RCC 7860 (cell line): ENCODE data around the gene PRR22.

ENCODE experiments used
- DNase-seq: peaks from one replicate; pipeline ENCODE4 v3.0.0-alpha.2; 2015; ENCODE audit warnings: low spot score
- FAIRE-seq: peaks from 2 replicates; lab custom pipeline; 2012; peaks lifted over from hg19 to GRCh38; lab: Jason Lieb, UNC

Gene PRR22

DNA sequence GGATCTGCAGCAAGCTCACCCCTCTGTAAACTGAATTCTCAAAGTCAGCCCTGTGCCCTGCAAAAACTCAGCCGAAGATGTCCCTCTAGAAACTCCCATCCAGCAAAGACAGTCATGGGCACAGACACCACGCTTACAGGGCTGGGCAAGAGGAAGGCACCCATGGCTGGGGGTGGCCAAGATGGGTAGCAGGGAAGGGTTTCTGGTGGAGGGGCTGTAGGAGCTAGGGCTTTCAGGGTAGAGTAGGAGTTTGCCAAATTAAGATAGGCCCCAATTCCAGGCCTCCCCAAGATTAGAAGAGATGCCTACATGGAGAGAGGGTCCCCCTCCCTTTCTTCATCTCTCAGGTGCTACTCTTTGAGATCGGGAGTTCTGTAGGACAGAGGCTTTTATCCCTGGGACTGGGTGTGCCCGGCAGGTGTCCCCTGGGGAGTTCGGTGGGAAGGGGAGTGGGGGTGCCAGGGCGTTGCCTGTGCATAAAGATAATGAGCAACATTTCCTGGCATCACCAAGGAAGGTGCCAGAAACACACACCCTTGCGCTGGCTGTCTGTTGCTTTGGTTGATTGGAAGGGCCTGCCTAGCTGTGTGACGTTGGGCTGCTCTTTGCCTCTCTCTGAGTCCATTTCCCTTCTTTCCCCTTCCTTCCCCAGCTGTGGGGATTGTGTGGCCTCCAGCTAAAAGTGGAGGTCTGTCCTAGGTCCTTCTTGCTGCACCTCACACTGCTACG, 29.7 kb upstream of the PRR22 start:
- DNase-seq (no peak), FAIRE-seq (no peak)

DNA sequence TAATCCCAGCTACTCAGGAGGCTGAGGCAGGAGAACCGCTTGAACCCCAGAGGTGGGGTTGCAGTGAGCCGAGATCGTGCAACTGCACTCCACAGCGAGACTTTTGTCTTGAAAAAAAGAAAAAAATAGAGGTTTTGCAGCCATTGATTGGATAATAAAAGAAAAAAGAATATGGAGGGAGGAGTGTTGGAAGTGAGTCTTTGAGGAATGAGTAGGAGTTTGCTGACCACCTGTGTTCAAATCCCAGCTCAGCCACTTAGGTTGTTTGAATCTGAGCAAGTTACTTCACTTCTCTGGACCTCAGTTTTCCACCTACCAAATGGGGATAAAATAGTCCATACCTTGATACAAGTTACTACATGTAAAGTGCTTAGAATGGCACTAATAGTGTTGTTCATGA, 26.6 kb upstream of the PRR22 start:
- FAIRE-seq, result no peak

DNA sequence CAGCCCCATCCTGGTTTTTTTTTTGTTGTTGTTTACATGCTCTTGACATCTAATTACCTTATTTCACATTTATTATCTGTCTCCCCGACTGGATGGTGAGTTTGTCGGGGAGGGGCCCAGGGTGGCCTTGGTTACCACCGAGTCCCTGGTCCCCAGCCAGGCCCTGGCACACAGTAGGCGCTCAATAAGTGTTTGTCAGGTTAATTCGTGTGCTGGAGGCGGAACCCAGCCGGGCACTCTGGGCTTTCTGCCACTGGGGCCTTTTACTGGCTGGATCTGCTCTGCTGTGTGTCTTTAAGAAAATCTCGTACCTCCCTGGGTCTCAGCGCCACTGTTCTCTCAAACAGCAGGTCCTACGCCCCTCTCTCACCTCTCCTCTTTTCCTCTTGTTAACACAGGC, 24.9 kb upstream of the PRR22 start:
- FAIRE-seq (no peak), DNase-seq (no peak)

More for the DNA sequence above, 26.6 kb upstream of the PRR22 start:
- no peak for DNase-seq

DNA sequence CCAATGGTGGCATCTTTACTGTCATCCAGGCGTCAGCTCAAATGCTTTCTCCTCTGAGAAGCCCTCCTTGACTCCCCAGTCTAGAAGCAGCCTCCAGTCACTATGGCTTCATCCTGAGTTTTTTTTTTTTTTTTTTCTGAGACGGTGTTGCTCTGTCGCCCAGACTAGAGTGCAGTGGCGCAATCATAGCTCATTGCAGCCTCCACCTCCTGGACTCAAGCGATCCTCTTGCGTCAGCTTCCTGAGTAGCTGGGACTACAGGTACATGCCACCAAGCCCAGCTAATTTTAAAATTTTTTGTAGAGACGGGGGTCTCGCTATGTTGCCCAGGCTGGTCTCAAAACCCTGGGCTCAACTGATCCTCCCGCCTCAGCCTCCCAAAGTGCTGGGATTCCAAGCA, 24.5 kb upstream of the PRR22 start:
- no peak for DNase-seq
- FAIRE-seq, result no peak

DNA sequence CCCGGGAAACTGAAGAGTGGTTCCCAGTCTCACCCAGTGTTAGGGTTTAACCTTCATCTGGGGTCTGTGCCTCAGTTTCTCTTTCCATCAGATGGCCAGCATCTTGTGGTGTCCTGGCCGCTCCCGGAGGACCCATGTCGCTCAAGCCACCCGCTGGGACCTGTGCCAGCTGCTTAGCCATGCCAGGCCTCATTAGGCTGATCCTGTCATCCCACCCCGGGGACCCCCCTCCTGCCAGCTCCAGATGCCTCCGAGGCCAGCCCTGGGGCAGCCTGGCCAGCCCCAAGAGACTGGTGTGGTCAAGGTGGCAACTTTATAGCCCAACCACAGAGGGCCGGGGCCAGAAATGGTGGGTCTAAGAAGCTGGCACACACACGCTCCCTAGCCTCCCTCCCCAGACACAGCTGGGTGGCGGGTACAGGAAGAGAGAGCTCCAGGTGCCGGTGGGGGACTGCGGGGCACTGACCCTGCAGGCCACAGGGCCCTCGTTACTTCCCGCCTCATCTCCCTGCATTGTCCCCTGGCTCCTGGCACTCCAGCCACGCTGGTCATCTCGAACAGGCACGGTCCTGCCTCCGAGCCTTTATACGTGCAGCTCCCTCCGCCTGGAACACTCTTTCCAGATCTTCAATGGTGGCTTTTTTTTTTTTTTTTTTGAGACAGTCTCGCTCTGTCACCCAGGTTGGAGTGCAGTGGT, 23.7 kb upstream of the PRR22 start:
- DNase-seq, result no peak
- FAIRE-seq, result no peak

DNA sequence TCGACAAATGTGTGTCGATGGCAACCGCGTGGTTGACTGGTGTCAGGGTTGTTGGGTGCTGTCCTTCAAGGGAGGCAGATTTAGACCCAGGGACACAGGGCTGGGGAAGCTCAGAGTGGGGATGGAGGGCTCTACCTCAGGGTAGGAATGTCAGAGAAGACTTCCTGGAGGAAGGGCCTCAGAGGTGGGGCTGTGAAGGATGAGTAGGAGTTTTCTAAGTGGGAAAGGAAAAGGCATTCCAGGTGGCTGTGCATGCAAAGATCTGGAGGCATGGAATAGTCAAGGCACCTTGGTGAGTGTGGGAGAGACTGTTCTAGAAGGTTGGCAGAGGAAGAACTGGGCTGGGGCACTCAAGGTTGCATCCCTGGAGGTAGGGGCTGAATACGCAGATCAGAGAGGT, 22.4 kb upstream of the PRR22 start:
- no peak for FAIRE-seq
- DNase-seq, result no peak

DNA sequence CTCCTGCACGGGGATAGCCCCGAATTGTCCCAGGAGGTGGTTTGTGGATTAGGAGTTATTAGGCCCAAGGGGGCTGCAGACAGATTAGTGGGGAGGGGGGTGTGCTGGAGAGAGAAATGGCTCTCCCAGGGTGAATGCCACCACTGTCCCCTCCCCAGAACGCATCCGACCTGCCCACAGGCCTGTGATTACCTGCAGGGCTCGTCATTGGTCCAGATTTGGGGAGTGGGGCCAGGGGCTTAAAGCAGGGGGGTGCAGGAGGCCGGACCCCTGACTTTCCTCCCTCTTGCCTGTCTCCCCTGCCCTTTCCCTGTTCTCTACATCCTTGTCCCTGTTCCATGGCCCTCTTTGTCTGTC, 21.6 kb upstream of the PRR22 start:
- no peak for FAIRE-seq
- DNase-seq, result no peak

DNA sequence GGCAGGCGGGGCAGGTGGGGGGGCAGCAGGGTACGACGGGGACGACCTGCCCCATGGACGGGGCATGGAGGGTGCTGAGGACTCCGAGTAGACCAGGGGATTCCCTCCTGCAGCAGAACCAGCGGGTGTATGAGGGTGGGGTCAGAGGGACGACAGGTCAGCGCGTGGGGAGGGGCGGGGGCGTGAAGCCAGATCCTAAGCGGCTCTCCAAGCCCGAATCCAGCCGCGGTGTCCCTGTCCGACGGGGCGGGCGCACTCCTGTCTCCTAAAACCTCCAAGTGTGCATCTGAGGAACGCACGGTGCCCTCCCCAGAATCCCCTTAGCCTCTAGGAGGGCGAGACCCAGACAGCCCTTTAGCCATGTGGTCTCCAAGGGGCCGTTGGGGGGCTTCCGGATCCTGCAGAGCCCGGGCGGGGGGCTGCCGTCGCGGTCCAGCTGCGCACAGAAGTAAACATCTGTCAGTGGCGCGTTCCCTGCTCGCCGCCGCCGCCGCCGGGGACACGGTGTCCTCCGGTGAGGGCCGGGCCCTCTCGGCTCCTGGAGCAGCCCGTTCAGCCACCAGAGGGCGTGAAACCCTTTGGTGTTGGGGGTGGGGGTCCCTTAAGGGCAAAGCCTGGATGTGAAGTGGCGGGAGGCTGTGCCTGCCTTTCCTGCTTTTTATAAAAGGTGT, 21.1 kb upstream of the PRR22 start:
- FAIRE-seq (no peak), DNase-seq (no peak)

DNA sequence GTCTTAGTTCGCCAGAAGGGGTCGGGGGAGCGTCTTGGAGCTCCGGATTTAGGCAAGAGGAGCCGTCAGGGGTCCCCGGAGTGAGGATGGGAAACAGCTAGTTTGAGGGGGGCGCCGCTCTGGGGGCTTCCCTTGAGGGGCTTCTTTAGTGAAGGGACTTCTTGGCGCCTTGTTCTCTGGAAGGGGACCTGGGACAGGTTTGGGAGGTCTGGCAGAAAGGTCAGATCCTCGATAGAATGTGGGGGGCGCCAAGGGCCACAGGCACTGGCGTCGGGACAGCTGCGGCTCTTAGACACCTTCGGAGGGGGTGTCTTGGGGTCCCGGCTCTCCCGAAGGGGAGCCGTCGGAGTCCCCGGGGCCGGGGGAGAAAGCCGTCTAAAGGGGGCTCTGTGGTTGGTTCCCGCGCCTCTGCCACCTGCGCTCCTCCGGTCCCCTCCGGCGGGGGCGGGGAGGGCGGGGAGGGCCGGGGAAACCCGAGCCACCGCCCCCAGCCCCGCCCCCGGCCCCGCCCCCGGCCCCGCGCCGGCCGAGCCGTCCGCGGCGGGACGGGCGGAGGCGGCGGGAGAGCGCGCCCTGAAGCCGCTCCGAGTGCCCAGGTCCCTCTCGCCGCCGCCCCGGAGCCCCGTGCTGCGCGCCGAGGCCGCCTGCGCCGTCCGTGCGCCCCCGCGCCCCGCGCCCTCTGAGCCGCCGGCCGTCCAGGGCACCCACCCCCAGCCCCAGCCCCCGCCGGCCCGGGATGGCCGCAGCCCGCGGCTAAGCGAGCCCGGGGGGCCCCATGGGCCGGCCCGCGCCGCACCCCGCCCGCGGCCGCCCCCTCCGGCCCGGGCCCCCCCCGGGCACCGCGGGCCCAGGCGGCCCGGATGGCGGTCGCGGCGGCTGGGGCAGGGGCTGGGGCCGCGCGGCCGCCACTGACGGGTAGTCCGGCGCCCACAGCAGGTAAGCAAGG, 20.2 kb upstream of the PRR22 start, which contains the start of gene NRTN:
Gene NRTN (plus strand): TSS at position 552 of the 946 bp plus-strand sequence. CDS start 19,099 bp downstream, outside the sequence.
- DNase-seq, result no peak

DNA sequence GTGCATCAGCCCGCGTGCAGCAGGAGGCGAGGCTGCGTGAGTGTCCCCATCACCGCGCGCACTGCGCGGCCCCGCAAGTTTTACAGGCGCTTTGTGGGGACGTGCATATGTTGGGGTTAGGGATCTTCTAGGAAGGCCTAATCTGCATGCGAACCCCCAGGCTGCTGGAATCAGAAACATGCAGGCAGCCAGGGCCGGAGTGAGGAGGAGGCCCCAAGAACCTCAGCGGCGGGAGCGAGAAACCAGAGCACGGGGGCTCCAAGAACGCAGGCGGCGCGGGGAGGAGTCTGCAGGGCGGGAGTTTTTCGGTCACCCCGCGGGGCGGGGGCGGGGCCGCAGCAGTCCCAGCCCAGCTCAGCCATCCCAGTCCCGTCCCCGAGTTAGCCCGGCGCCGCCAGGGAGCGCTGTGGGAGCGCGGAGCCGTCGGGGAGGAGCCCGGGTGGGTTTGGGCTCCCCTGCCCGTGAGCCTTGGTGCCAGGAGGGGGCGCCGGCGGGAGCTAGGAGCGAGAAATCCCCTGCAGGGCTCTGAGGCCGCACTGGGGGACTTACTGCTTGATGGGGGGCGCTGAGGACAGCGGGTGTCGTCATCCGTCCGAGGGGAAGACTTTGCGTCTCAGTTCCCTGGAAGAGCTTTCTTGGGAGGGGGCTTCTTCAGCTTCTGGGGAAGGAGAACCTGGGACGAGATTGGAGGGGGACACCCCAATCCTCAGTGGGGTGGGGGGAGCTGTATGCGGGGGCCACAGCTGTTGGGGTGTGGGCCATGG, 19.4 kb upstream of the PRR22 start:
- FAIRE-seq (no peak), DNase-seq (peak; percentile 70)

More for the DNA sequence above, 20.2 kb upstream of the PRR22 start, which contains the start of gene NRTN:
- FAIRE-seq, result no peak

DNA sequence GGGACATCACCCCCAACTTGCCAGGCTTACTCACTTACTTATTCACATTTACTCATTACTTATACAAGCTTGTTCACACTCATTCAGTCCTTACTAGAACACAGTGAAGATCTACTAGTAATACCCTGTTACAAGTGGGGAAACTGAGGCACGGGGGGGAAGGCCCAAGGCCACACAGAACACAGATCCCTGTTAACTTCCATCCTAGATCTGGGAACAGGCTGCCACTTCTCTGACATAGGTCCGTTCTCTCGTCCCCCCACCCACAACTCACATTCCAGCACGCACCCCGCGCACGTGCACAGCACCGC, 18.9 kb upstream of the PRR22 start:
- DNase-seq, result no peak
- no peak for FAIRE-seq

DNA sequence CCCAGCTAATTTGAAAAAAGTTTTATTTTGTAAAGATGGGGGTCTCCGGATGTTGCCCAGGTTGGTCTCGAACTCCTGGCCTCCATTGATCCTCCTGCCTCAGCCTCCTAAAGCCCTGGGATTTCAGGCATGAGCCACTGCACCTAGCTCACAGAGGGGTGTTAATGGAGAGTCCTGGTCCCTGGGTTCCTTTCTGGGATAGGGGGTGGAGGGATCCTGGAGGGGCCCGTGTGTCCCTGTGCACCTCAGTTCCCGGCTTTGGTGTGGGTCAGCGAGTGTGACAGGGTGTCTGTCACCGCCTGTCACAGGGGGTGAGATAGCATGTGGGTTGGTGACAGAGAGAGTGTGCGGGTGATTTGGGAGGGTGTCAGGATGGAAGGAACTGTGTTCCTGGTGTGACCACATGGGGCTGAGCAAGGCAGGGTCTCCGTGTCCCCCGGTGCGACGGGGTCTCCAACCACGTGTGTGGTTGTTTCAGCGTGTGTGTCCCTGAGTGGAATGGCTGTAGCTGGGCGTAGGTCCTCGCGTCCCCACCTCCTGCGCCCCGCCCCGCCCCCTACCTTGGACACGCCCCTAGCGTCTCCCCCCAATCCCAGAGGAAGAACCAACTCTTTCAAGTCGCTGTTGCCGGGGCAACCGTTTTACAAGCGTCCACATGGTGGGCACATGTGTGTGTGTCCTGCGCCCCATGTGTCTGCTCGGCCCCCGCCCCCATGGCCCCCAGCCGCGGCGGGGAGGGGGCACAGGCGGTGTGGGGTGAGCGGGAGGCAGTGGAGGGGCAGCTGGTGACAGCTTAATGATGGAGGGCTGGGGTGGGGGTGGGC, 17.5 kb upstream of the PRR22 start:
- no peak for DNase-seq
- FAIRE-seq, result no peak

DNA sequence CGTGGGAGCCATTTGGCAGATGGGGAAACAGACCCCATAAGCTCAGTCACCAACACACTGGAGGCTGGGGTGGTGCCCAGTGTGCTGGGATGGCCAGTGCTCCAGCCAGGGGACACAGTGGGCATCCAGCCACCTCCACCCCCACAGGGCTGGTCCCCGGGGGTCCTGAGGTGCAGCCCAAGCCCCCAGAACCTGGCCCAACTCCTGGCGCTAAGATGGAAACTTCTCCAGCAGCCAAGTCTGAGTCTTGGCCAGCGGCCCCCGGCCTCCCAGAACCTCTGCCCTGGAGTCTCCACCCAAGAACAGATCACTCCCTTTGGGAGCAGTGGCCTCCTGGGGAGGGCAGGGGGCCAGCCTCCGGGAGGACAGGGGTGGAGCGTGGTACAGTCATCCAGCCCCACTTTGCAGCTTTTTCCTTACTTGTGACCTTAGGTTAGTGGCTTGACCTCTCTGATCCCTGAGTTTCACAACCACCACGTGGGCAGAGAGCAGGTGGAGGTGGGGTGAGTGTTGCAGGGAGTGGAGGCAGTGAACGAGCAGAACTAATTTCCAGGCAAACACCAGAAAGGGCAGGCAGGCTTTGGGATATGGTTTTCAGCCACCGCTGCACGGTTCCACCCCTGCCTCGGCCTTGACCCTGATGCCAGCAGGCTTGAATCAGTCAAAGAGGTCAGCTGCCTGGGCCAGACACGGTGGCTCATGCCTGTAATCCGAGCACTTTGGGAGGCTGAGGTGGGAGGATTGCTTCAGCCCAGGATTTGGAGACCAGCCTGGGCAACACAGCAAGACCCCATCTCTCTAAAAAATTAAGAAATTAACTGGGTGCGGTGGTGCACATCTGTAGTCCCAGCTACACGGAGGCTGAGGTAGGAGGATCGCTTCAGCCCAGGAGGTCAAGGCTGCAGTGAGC, 16.1 kb upstream of the PRR22 start:
- DNase-seq, result no peak
- no peak for FAIRE-seq

DNA sequence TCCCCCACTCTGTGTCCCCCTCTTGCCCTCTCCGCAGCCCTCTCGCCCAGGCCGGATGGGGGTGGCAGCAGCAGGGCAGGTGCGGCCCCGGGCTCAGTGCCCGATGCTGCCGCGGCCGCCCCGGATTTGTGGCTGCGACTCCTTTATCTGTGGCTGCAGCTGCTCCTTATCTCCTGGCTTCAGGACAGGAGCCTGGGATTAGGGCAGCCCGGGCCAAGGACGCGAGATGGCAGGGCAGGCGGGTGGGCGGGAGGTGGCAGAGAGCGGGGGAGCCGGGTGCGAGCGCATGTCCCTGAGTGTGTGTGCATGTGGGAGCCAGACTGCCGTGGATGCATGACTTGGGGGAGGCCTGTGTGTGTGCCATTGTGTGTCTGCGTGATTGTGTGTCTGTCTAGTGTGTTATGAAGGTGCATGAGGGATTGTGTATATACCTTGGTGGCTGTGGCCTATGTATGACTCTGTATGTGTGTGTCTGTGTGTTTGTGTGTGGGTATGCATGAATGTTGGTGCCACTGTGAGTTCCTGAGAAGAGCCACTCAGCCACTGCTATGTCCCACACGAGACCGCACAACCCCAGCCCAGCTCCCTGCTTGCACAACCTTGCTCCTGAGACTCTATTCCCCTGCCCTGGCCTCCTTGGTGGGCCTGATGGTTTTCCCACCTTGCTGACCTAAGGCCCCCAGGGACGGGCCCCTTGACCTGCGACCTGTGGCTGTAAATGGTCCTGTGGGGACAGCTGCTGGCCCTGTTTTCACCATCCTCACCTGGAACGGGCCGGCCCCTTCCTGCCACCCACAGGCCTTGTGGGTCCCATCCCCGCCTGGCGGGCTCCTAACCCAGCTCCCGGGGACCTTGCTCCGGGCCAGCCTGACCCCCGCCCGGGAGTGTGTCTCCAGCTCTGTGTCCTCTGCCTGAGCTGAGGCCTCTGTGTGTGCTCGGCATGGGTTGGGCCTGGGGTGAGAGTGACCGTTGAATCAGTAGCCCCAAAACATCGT, 15.0 kb upstream of the PRR22 start:
- no peak for DNase-seq
- FAIRE-seq, result no peak

DNA sequence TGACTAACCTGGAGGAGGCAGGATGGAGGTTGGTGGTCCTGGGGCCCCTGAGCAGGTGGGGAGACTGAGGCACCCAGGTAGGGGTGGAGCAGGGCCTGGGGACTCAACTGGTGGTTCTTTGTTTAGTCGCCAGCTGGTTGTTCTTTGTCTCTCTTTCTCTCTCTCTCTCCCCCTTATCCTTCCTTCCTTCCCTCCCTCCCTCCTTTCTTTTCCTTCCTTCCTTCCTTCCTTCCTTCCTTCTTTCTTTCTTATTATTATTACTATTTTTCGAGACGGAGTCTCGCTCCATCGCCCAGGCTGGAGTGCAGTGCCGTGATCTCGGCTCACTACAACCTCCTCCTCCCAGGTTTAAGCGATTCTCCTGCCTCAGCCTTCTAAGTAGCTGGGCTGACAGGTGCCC, 13.7 kb upstream of the PRR22 start:
- FAIRE-seq (no peak), DNase-seq (no peak)

DNA sequence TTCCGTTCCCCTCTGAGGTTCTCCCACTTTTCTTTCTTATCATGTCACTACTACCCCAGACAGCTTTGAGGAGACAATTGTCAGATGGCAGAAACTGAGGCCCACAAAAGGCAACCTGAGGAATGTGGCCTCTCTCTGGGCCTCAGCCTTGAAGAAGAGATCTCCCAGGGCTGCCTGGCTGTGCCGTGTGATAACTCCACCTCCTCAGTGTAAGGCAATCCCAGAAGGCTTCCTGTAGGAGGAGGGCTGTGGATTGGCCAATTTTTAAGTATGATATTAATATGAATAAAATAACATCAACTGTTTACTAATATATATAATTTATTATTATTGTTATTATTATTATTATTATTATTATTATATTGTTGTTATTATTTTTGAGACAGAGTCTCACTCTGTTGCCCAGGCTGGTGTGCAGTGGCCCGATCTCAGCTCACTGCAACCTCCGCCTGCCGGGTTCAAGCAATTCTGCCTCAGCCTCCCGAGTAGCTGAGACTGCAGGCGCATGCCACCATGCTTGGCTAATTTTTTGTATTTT, 10.9 kb upstream of the PRR22 start:
- FAIRE-seq, result no peak
- no peak for DNase-seq

DNA sequence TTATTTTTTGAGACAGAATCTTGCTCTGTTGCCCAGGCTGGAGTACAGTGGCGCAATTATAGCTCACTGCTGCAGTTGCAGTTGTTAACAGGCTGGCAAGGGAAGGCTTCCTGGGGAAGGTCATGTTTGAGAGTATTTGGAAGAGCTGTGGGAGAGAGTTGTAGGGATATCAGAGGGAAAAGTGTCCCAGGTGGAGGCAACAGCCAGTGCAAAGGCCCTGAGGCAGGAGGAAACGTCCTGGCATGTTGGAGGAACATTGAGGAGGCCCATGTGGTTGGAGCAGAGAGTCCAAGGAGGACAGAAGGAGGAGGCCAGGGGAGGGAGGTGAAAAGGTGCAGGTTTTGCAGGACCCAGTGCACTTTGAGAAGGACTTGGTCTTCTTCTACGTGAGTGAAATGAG, 8.6 kb upstream of the PRR22 start:
- DNase-seq (no peak), FAIRE-seq (no peak)
